Measurements from ENCODE around the gene RRN3. TPM values are rescaled to one million over a fixed set of nuclear protein-coding genes. Genes with fewer than 3 reads are reported as not detected.
A peak's percentile ranks its signal among the peaks of the same experiment; 100 is the strongest.
"Not testable (repeated sequence)": the region's sequence is repeated elsewhere in the genome, so short reads cannot be mapped to it uniquely, and the experiment has no call there.

RRN3 gene
- total RNA-seq, 1 experiment from 2014 or later: 32.2 TPM

DNA sequence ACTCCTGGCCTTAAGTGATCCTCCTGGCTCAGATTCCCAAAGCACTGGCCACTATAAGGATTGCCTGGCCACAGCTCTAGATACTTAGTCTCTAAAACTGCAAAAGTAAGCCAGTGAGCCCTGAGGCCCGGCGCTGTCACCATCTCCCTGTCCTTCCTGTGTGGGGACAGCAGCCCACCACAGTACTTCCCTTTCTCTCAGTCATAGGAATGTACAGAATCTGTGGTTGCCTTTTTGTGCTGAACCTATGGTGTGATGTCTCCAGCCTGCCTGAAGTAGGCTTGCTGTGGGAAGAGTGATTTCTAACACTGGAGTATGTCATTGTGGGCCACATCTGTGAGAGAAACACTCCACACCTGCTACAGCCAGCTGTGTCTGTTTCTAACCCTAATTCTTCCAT is 62.9 kb downstream of the RRN3 start:
- no peak overlapping the region for H3K4me3 ChIP-seq (ENCODE audit: low read depth, low read length)
- BruUV-seq (replicated peaks): no TSS peak
- no peaks in the 10 kb centered on the region for H3K9me3 ChIP-seq
- intact Hi-C loops (cut with micrococcal nuclease; ENCODE audit: unreplicated experiment): no loop called here
- no peak for DNase-seq
- Mint-ChIP-seq H3K9me3 (ENCODE audit: unreplicated experiment) (no peaks in the 10 kb centered on the region), H3K4me3 (ENCODE audit: unreplicated experiment) (no peak overlapping the region), H3K36me3 (ENCODE audit: insufficient read depth, unreplicated experiment) (peaks cover 93% of the 10 kb centered on the region), H3K27me3 (ENCODE audit: insufficient read depth, unreplicated experiment) (no peaks in the 10 kb centered on the region), H3K4me1 (ENCODE audit: low read depth, unreplicated experiment) (no peaks in the 10 kb centered on the region), H3K27ac (ENCODE audit: unreplicated experiment) (no peak overlapping the region)
- H3K4me1 ChIP-seq: no peaks in the 10 kb centered on the region
- POLR2A ChIA-PET: no interaction called here
- H3K27me3 ChIP-seq (replicated peaks; ENCODE audit: control insufficient read depth, insufficient read depth, low read length): no peaks in the 10 kb centered on the region
- CTCF ChIA-PET: no interaction called here
- TF ChIP-seq, protein P1, sequence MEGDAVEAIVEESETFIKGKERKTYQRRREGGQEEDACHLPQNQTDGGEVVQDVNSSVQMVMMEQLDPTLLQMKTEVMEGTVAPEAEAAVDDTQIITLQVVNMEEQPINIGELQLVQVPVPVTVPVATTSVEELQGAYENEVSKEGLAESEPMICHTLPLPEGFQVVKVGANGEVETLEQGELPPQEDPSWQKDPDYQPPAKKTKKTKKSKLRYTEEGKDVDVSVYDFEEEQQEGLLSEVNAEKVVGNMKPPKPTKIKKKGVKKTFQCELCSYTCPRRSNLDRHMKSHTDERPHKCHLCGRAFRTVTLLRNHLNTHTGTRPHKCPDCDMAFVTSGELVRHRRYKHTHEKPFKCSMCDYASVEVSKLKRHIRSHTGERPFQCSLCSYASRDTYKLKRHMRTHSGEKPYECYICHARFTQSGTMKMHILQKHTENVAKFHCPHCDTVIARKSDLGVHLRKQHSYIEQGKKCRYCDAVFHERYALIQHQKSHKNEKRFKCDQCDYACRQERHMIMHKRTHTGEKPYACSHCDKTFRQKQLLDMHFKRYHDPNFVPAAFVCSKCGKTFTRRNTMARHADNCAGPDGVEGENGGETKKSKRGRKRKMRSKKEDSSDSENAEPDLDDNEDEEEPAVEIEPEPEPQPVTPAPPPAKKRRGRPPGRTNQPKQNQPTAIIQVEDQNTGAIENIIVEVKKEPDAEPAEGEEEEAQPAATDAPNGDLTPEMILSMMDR (IDR thresholded peaks at IDR 0.05; ENCODE audit: insufficient read depth in 1 of 2, low read depth in 1 of 2, low read length in 1 of 2, severe bottlenecking in 1 of 2, unreplicated experiment in 1 of 2): no peak
- H3K36me3 ChIP-seq (ENCODE audit: control insufficient read depth, insufficient read depth, low read length): peaks cover 3% of the 10 kb centered on the region

DNA sequence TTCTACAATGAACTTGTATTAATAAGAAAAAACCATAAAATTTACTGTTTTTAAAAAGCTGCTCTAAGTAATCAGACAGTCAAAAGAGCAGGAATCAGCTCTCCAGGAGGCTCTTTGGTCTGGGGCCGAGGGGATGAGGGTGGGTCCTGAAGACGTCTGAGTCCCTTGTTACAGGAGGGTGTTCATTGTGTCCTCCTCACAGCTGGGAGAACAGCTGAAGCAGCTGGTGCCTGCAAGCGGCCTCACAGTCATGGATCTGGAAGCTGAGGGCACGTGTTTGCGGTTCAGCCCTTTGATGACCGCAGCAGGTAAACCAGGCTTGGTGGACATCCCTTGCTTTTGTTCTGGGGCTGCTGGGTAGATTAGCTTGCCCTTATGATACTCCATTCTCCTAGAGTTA is 64.3 kb downstream of the RRN3 start:
- H3K27me3 Mint-ChIP-seq (ENCODE audit: insufficient read depth, unreplicated experiment); POLR2A ChIA-PET; H3K4me1 Mint-ChIP-seq (ENCODE audit: low read depth, unreplicated experiment); H3K4me1 ChIP-seq; DNase-seq; H3K9me3 Mint-ChIP-seq (ENCODE audit: unreplicated experiment); H3K27me3 ChIP-seq (replicated peaks; ENCODE audit: control insufficient read depth, insufficient read depth, low read length); H3K27ac Mint-ChIP-seq (ENCODE audit: unreplicated experiment); H3K9me3 ChIP-seq; H3K36me3 ChIP-seq (ENCODE audit: control insufficient read depth, insufficient read depth, low read length); H3K4me3 Mint-ChIP-seq (ENCODE audit: unreplicated experiment); intact Hi-C loops (cut with micrococcal nuclease; ENCODE audit: unreplicated experiment); H3K4me3 ChIP-seq (ENCODE audit: low read depth, low read length); CTCF ChIA-PET: not testable (repeated sequence)
- peaks cover 93% of the 10 kb centered on the region for H3K36me3 Mint-ChIP-seq (ENCODE audit: insufficient read depth, unreplicated experiment)
- BruUV-seq (replicated peaks): TSS peak; percentile 28

DNA sequence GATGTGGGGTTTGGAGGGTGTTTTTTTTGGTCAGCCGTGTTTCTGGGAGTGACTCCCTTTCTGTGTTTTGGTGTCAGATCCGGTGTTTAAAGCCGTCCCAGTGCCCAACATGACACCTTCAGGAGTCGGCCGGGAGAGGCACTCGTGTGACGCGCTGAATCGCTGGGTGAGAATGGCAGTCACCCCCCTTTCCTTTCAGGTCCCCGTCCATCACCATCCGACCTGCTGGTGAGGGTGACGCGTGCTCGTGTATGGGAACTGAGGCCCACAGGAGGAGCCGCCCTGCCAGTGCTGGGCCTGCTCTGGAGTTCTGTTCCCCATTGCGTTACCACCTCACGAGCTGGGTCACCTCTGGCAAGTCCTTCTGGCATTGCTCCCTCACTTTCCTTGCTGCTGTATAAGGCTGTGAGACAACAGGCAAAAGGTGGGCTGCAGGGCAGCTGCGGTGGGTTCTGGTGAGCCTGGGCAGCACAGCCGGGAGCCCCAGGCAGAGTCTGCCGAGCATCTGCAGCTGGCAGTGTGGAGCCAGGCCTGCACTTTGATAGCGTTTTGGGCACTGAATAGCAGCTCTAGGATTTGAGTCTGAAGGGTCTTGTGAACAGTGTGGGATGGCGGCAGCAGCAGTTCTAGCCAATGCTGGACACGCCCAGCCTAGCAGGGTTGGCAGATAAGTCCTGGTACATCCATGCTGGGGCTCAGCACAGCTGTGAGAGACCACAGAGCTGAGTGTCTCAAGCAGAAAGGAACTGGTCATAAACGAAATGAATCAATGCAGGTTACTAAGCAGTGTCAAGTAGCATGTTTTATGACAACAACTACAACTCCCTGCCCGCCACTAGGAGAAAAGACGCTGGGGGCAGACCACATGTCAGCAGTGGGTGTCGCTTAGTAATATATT is 65.0 kb downstream of the RRN3 start:
- CTCF ChIA-PET; H3K36me3 ChIP-seq (ENCODE audit: control insufficient read depth, insufficient read depth, low read length); H3K27me3 Mint-ChIP-seq (ENCODE audit: insufficient read depth, unreplicated experiment); BruUV-seq (replicated peaks); H3K4me1 Mint-ChIP-seq (ENCODE audit: low read depth, unreplicated experiment); intact Hi-C loops (cut with micrococcal nuclease; ENCODE audit: unreplicated experiment); DNase-seq; H3K9me3 Mint-ChIP-seq (ENCODE audit: unreplicated experiment); H3K4me3 ChIP-seq (ENCODE audit: low read depth, low read length); POLR2A ChIA-PET; H3K9me3 ChIP-seq; H3K27ac Mint-ChIP-seq (ENCODE audit: unreplicated experiment); H3K4me1 ChIP-seq; H3K27me3 ChIP-seq (replicated peaks; ENCODE audit: control insufficient read depth, insufficient read depth, low read length); H3K4me3 Mint-ChIP-seq (ENCODE audit: unreplicated experiment): not testable (repeated sequence)
- peaks cover 93% of the 10 kb centered on the region for H3K36me3 Mint-ChIP-seq (ENCODE audit: insufficient read depth, unreplicated experiment)

DNA sequence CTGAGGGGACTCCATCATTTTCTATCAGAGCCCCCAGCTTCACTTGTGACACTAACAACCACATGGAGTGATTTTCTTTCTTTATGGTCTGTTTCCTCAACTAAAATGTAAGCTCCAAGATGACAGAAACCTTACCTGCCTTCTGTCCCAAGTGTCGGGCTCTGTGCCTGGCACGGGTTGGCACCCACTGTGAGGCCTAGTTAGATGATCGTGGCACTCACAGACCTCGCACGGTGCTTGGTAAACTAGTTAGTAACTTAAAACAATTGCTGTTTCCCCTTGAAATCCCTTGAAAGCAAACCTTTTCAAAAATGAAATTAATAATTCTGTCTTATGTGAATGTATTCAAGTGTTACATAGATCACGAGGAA is 65.7 kb downstream of the RRN3 start:
- H3K9me3 Mint-ChIP-seq (ENCODE audit: unreplicated experiment); H3K9me3 ChIP-seq; H3K27me3 ChIP-seq (replicated peaks; ENCODE audit: control insufficient read depth, insufficient read depth, low read length); H3K27me3 Mint-ChIP-seq (ENCODE audit: insufficient read depth, unreplicated experiment); H3K36me3 ChIP-seq (ENCODE audit: control insufficient read depth, insufficient read depth, low read length); H3K4me3 ChIP-seq (ENCODE audit: low read depth, low read length); POLR2A ChIA-PET; BruUV-seq (replicated peaks); CTCF ChIA-PET; H3K4me3 Mint-ChIP-seq (ENCODE audit: unreplicated experiment); H3K4me1 ChIP-seq; H3K4me1 Mint-ChIP-seq (ENCODE audit: low read depth, unreplicated experiment); intact Hi-C loops (cut with micrococcal nuclease; ENCODE audit: unreplicated experiment); DNase-seq: not testable (repeated sequence)
- Mint-ChIP-seq H3K36me3 (ENCODE audit: insufficient read depth, unreplicated experiment) (peaks cover 93% of the 10 kb centered on the region), H3K27ac (ENCODE audit: unreplicated experiment) (peak overlapping the region; percentile 9)

DNA sequence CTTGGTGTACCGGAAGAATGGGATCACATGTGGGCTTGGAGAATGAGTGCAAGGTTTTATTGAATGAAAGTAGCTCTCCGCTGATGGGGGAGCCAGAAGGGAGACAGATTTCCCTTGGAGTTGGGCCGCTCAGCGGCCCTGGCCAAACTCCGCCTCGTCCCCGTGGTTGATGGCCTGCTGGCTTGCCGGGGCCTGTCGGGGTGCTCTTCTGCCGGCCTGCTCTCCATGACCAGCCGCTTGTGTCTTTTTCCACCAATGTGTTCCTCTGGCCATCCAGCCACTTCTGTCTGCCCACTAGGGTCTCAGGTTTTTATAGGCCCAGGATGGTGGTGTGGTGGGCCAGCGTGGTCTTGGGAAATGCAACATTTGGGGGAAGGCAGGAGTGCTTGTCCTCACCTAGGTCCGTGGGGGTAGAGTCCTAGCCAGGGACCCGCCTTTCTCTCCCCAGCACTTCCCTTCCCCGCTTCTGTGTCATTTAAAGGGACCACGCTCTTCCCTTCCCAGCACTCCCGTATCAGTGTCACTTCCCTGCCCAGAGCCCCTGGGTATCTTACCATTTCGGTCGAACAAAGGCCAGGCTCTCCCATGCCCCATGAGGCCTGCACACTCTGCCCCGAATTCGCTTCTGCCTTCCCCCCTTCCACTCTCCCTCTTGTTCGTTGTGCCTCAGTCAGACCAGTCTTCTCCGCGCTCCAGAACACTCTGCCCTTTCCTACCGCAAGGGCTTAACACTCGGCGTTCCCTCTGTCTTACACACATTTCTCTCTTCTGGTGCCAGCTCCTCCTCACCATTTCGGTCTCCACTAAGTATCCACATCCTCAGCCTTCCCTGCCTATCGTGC is 66.3 kb downstream of the RRN3 start:
- H3K27me3 ChIP-seq (replicated peaks; ENCODE audit: control insufficient read depth, insufficient read depth, low read length); H3K4me1 ChIP-seq; H3K9me3 Mint-ChIP-seq (ENCODE audit: unreplicated experiment); intact Hi-C loops (cut with micrococcal nuclease; ENCODE audit: unreplicated experiment); H3K4me3 Mint-ChIP-seq (ENCODE audit: unreplicated experiment); BruUV-seq (replicated peaks); H3K4me3 ChIP-seq (ENCODE audit: low read depth, low read length); H3K4me1 Mint-ChIP-seq (ENCODE audit: low read depth, unreplicated experiment); CTCF ChIA-PET; H3K9me3 ChIP-seq; DNase-seq; POLR2A ChIA-PET; H3K27me3 Mint-ChIP-seq (ENCODE audit: insufficient read depth, unreplicated experiment); H3K36me3 ChIP-seq (ENCODE audit: control insufficient read depth, insufficient read depth, low read length): not testable (repeated sequence)
- H3K36me3 Mint-ChIP-seq (ENCODE audit: insufficient read depth, unreplicated experiment): peaks cover 94% of the 10 kb centered on the region
- H3K27ac Mint-ChIP-seq (ENCODE audit: unreplicated experiment): peak overlapping the region; percentile 9

DNA sequence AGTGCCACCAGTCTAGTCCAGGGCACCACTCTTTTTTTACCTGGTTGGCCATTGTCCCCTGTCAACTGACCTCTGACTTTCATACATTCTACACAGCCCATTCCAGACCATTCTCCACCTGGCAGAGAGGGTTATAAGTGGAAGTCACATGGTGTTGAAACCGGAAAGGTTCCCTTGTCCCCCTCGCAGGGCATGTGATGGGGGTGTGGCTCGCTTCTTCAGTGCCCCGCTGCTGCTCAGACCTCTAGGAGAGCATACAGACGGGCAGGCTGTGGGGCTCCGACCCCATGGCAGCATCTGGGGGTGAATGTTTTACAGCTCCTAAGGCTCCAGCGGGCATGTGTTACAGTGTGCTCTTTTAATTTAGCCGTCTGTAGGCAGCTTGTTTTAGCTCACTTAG is 67.0 kb downstream of the RRN3 start:
- H3K9me3 ChIP-seq; H3K4me1 ChIP-seq; BruUV-seq (replicated peaks); H3K9me3 Mint-ChIP-seq (ENCODE audit: unreplicated experiment); POLR2A ChIA-PET; CTCF ChIA-PET; H3K4me1 Mint-ChIP-seq (ENCODE audit: low read depth, unreplicated experiment); H3K4me3 ChIP-seq (ENCODE audit: low read depth, low read length); H3K27me3 Mint-ChIP-seq (ENCODE audit: insufficient read depth, unreplicated experiment); H3K27me3 ChIP-seq (replicated peaks; ENCODE audit: control insufficient read depth, insufficient read depth, low read length); DNase-seq; intact Hi-C loops (cut with micrococcal nuclease; ENCODE audit: unreplicated experiment); H3K27ac Mint-ChIP-seq (ENCODE audit: unreplicated experiment); H3K4me3 Mint-ChIP-seq (ENCODE audit: unreplicated experiment); H3K36me3 ChIP-seq (ENCODE audit: control insufficient read depth, insufficient read depth, low read length): not testable (repeated sequence)
- H3K36me3 Mint-ChIP-seq (ENCODE audit: insufficient read depth, unreplicated experiment): peaks cover 94% of the 10 kb centered on the region

Data from Caco-2 (cell line).